NCI-H2196 (cell line): Measurements from ENCODE around the gene CD83.

Source experiments
- DNase-seq: peaks from one replicate; lab custom pipeline; 2025; ENCODE audit not compliant: unreplicated experiment; lab: John Stamatoyannopoulos, UW

Gene CD83

DNA sequence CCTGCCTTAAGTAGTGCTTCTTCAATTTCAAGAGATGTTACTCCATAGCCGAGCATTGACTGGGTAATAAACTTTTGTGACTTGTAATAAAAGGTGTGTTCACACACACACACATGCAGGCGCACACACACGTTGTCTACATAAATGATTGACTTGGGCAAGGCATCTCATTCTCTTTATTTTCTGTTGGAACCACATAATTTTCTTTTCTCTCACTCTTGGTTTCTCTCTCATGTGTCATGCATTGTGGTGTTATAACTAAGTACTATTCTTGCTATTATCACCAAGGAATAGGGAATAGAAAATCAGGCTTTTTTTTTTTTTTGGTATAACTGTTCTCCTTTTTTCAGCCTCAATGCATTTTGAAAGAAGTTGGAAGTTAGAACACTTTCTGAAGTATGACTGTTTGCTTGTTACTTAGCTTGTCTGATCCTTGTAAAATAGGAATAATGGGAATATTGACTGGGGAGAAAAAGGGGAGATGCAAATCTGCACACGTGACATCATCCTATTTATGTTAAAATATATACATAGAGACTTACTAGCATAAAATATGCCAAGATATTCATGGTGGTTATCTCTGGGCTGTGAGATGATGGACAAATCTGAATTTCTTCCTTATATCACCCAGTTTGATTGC is 26.1 kb upstream of the CD83 start:
- DNase-seq: no peak

DNA sequence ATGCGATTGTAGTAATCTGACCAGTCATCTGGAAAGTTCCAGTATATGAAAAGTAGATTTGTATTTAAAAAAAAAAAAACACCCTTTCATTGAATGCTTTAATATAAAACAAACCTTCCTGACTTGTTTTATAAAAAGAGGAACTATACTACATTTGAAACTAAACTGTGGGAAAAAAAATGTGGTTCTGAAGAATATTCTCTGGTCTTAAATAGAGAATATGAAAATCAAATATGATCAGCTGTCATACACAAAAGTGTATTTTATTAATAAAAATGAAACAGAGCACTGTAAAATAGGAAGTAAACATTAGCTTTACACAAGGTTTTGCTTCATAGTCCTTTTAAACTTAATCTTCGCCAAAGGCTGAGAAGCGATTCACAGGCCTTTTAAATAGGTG is 25.3 kb upstream of the CD83 start:
- no peak for DNase-seq

DNA sequence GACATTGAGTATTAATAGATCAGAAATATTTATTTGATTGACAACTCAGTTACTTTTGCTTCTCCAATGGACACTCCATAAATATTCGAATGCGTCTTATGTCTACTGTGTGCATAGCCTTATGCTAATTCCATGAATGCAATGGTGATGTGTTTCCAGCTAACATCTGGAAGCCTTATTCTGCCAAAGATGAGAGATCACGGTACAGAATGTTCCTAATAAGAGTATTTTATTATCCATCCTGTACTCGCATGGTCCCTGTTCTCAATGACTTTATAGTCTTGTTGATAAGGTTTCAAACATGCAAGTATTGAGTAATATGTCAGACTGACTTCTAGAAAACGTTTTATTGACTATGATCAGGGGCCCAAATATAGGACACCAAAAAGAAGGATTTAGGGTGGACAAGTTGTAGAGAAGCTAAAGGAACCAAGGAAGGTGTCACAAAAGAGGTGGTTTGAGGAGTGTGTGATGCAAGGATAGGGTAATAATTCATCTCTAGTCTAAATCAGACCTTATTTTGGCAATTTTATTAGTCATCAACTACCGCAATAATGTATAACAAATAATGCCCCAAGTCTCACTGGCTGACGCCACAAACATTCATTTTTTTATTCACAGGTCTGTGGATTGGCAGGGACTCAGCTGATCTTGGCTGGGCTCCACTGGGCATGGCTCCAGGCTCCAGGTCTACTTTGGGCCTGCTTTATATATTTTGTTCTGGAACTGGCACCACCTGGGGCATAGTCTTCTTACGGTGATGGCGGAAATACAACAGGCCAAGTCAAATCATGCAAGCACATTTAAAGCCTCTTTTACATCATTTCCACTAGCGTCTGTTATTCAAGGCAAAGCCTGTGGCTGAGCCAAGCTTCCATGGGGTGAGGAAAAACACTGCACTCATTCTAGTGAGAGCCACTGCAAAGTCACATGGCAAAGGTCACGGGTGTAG is 24.5 kb upstream of the CD83 start:
- peak; percentile 6 for DNase-seq

DNA sequence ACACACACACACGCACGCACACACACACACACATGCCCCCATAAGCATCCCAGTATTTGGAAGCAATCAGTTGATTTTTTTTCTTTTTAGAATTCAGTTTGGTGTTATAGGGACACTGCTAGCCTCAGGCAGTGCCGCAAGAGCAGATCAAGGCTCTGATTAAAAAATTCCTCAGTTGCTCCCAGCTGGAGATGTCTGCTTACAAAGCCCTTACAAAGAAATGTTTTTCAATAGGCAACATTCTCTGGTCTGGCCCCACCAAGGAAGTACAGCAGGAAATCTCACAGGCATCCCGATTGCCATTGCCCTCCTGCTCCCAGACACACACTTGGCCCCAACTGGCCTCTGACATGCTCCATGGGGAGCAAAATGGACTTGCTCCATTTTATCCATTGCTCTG is 22.9 kb upstream of the CD83 start:
- DNase-seq: no peak

DNA sequence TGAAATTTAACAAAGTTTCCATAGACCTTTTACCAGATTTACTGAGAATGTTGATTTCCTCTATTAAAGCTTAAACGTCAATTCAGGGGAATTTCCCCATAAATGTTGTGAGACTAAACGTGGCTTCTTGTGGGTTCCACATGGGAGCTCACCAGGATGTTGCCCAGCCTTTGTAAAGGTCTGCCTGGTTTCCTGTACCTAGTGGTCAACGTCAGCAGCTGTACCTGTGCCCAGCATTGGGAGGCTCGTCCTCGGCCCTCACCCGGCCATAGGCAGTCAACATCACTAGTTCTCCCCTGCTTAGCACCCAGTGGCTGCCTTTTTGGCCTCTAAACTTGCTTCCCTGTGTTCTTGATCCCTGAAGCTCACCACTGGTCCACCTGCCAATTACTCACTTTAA is 22.1 kb upstream of the CD83 start:
- no peak for DNase-seq

DNA sequence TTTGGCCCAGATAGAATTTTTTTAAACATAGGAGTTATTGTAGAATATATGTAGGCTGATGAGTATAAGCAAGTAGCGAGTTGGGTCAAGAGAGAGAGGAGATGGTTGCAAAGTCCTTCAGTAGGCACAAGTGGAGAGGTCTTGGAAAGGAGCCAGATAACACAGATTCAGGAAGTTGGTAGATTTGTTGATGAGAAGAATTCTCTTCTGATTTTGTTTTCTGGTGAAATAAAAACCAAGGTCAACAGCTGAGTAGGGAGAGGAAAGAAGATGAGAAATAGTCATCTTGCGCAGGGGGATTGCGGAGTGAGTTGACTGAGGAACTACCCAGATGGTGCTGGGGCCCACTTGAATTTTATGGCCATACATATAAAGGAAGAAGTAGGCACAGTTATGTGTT is 17.4 kb upstream of the CD83 start:
- DNase-seq: peak; percentile 23

DNA sequence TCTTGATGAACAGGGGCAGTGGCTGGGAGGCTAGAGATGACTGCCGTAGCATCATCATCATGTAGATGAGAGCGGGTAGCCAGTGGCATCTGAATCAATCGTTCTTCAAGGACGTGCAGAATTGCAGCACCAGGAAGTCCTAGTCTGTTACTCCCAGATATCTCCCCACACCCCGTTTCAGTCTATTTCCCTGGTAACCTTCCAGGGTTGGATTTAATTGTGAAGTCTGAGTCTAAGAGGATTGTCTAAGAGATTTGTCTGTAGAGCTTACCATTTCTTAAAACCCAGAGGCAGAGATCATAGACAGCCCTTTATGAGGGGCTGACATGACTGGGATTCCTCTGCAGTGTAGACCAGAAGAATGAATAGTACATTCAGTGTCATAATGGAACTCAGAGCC is 16.6 kb upstream of the CD83 start:
- no peak for DNase-seq

DNA sequence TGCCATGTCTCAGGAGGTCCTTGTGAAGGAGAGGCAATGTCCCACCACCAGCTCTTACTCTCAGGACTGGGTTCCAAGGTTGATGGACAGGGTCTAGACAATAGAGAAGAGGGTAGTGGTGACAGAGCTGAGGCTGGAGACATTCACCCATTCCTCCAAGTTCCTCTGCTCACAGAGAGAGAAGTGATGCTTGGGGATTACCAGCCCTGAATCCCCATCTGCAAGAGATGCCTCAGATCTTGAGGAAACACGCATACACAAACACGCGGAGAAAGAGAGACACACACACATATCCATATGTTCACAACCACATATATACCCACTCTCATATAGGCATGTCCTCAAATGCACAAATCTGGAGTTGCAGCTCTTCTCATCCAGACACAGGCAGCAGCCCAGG is 15.2 kb upstream of the CD83 start:
- no peak for DNase-seq

DNA sequence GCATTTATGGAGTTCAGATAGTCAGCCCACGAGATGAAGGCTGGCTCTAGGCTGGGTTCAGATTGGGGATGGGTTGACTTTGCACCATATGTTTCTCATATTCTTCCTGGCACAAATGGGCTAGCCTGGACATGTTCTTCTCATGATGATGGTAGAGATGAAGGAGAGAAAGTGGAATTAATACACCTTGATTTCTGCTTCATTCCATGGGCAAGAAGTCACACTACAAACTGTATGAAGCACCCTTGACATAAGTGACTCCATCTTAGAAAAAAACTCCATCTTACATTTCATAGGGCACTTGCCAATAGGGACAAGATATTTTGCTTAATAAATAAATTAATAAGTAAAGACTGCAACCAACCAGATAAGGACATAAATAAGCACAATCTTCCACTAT is 12.0 kb upstream of the CD83 start:
- DNase-seq: no peak

DNA sequence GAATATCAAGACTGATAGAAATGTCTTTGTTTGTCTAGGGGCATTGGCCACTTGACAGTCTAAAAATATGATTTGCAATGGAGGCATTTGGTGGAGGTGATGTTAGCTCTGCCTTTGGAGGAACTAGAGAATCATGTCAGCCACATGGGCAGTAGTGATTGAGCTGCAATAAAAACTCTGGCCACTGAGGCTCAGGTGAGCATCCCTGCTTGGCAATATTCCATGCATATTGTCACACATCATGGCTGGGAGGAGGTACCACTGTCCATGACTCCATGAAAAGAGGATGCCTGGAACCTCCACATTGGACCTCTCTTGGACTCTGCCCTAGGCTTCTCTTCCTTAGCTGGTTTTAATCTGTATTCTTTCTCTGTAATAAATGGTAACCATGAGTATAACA is 10.6 kb upstream of the CD83 start:
- DNase-seq: no peak

DNA sequence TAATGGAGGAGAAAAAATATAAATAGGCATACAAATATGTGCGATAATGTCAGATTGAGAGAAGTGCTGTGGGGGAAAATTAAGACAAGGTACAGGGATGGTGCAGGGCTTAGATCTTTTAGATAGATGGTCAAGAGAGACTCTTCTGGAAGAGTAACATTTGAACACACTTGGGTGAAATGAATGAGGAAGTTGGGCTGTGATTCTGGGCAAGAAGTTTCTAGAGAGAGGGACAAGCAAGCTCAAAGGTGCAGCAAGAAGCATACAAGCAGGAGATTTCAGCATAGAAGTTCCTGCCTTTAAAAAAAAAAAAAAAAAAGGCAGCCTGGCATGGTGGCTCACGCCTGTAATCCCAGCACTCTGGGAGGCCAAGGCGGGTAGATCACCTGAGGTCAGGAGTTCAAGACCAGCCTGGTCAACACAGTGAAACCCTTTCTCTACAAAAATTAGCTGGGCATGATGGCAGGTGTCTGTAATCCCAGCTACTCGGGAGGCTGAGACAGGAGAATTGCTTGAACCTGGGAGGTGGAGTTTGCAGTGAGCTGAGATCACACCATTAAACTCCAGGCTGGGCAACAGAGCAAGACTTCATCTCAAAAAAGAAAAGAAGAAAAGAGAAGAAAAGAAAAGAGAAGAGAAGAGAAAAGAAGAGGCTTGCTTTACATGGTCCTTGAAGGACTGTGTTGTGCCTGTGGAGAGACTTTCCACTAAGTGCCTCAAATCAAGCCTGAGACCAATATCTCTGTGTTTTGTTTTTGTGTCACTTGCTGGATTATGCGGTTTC is 9.7 kb upstream of the CD83 start:
- peak; percentile 21 for DNase-seq

DNA sequence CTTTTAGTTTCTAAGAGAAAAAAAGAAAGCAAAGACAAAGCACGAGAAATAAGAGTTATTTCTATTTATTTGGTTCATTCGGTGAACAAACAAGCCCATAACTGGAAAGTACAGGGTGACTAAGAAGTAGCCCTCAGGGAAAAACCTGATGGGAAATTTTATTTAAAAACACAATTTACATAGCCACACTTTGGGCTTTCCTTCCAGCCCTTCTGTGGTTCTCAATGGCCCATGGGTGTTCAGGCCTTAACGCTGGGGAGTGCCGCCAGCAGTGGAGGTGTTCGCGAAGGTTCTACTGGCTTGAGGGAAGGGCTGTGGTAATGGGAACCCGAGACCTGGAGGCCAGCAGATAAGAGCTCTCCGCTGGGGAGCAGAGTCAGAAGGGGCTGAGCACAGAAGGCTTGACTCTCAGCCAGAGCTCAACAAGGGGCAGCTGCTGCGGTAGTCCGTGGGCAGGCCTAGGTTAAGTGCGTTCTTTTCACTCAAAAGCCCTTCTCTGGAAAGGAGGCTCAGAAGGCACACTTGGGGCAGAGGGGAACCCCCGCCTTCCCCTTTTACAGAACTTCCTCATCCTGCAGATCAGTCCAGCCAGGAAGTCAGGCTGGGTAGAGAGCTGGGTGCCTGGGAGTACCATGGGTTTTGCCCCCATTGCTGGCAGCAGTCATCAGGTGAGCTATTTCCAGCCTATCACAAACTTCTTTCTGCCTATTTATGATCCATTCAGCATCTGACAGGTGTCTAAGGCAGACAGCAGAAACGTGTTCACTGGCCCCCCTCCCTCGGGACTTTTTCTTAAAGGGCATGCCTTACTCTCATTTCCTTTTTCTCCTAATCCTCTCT is 8.8 kb upstream of the CD83 start:
- peak; percentile 86 for DNase-seq

DNA sequence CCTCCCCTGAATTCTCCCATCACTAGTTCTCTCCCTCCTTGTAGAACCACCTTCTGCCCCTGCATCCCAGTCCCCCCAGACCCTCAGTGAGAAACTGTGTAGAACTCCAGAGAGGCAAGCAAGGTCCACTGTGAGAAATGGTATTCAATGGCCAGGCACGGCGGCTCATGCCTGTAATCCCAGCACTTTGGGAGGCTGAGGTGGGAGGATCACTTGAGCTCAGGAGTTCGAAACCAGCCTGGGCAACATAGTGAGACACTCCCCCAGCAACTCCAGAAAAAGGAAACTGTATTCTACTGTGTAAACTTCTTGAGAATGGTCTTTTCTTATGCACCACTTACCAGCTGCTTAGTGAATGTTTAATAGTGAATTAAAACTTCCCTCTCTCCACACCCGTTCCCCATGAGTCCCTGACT is 8.2 kb upstream of the CD83 start:
- DNase-seq: no peak

DNA sequence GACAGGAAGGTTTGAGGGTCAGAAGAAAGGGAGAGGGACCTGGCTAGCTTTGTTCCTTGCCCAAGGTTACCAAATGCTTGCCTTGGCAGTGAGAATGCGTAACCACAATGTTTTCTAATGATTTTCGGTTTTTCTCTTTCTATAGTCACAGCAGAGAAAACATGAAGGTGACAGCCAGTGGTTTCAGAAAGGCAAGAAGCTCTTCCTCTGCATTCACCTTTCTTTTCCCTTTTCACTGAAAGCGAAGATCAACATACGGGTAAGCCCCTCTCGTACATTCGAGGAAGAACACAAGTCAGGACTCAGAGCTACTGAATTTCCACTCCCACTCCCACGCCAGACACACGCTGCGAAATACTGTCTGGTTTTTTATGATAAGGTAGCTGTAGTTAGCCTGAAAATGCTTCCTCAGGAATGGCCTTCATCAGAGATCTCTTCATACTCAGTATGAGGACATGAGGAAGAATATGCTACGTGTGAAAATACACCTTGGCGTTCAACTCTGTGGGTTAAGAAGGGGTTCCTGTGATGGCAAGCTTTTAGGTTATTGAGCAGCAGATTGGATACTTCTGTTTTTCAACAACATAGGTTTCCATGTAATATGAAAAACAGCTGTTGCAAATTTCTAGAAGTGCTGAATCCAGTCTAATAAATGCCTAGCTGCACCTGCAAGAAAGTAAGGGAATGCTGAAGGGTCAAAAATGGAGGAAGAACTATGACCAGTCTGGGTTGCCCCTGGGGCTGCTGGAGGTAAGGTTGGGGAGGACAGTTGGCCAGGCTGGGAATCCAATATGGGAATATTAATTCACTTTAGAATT is 7.4 kb upstream of the CD83 start:
- DNase-seq: no peak

DNA sequence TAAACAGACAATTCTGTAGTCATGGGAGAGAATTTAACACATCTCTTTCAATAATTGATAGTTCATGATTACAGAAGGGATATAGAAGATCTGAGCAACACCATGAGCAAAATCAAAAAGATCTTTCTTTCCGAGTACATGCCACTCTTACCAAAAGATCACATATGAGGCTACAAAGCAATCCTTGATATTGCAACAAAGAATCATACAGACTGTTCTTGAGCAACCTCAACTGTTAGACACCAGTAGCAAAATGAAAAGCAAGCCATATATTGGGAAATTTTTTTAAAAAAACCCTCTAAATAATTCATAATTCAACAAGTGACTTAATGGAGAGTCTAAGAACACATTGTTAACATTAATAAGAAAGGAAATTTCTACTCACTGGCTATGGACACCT is 3.6 kb upstream of the CD83 start:
- no peak for DNase-seq

DNA sequence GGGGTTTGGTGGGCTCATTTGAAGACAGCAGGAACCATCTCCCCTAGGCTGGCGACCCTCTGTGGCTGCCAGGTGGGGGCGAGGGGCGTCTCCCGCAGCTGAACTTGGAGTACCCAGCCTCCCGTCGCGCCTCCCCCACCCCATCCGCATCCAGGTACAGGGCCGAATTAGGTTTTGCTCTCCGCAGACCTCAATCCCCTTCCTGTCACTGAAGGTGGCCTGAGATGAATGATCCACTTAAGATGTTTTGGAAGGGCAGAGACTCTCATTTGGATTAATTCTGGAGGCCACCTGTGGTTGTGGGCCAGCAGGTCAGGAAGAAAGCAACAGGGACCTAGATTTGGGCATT is 493 bp downstream of the CD83 start:
- DNase-seq: no peak

DNA sequence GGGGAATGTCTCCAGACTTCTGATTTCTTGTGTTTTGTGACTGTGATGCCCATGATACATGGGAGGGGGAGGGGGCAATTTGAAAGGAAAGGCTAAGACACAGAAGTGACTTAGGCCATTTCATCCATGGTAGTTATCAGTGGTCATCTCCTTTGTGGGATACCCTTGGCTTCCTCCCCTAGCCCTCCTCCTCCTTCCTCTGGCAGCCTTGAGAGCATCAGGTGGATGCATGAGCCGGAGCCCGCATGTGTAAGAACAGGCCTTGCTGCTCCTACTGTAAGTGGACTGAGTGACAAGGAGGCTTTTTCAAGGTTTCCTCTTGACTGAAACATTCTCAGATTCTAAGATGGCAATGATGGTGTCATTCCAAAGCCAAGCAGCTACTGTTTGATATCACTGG is 874 bp downstream of the CD83 start:
- DNase-seq: no peak

DNA sequence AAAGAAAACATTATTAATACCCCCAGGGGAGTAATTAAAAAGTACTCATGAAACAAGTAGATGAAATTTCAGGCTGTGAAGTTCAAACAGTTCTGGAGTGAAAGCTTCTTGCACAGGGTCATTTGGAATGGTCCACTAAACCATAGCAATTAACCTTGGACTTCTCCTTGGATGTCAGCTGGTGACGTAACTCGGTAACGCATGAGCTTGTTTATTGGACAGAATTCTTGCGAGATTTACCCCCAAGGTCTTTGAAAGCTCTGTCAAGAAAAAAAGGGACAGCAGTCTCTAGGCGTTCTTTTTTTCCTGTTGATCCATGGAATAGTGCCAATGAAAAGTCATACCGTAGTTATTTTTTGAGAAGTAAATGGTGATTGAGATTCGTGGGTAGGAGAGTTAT is 2.2 kb downstream of the CD83 start:
- no peak for DNase-seq

DNA sequence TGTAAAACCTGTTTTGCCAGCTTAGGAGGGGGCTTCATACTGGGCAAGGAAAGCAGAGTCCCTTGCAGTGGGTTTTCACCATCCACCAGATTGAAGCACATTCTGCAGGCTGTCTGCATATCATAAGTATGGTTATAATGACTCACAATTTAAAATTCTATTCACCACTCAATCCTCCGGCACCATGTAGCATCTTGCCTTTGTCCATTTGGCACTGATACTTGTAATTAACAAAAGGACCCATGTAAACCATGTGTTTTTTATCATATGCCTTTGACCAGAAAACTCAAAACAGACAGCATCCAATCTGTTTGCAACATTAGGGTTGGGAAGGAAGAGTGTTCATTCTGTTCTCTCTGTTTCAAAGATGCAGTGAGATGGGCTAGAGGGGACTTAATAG is 3.0 kb downstream of the CD83 start:
- DNase-seq: no peak

DNA sequence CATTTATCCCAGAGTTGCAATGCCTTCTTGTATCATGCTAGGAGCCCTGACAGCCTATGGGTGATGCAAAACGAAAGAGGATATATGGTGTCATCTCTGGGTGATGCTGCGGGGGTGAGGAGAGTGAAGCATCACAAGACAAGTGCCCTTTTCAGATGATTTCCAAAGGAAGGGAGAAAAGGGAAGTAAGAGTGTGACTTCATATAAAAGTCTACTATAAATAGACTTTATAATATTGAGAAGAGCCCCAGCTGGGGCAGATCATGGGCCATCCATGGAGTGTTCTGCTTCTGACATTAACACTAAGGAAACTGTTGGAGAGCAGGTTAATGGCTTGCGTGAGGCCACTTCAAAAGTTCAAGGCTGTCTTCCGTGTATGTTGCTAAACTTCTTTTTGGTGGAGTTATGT is 4.4 kb downstream of the CD83 start:
- DNase-seq: no peak
